Limb (tissue), 2 donors: ENCODE data around the gene SNX15.

Experiments used
- DNase-seq, 2 donors: peaks; one replicate each; pipeline ENCODE4 v3.0.0-alpha.2; 2016; ENCODE audit errors: extremely low spot score in 2 of 2

Gene SNX15

DNA sequence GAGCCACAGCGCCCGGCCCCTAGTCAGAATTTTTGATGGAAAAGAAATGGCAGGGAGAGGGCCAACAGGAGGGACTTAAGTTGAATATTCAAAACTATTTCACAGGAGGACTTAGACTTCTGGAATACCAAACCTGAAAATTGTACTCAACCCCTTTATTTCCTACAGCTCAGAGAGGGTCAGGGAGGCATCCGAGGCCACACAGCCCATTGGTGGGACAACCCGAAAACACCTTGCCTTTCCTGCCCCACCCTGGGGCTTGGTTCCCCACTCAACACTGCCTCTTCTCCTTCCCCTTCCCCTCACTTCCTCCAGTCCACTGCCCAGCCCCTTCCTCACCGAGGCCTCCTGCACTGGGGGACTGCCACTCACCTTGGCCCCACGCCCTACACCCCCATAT, 29.8 kb downstream of the SNX15 start:
- DNase-seq = no peak

DNA sequence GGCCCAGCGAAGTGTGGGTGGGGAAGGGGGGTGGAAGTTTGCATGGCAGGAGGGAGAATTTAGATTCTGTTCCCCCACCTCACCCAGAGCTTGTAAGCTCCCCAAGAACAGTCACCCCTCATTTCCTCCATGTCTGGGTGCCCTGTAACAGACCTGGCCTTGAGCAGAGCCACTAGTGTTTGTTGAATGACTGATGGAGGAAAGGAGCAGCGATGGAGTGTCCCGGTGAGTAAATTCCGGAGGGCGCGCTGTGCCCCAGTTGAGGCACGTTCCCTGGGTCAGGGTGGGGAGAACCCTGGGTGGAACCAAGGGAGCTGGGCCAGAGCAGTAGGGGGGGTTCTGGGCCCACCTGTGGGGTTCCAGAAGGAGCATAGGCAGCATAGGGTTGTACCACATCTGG, 30.3 kb downstream of the SNX15 start:
- DNase-seq = no peak

DNA sequence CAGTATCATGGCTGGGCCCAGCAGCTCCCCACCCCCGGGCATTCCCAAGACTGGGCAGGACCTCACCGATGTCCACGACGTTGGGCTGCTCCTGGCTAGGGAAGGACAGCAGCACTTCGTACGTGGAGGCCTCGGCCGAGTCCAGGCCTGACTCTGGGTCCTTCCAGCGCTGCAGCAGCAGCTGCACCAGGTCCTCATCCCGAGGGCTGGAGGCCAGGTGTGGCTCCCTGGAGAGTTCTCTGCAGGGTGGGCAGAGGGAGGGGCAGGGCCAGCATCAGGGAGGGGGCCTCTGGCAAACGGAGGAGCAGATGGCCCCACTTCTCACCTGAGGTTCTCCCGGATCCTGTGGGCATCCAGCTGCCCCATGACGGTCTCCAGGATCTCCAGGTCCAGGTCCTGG, 30.8 kb downstream of the SNX15 start:
- no peak for DNase-seq

DNA sequence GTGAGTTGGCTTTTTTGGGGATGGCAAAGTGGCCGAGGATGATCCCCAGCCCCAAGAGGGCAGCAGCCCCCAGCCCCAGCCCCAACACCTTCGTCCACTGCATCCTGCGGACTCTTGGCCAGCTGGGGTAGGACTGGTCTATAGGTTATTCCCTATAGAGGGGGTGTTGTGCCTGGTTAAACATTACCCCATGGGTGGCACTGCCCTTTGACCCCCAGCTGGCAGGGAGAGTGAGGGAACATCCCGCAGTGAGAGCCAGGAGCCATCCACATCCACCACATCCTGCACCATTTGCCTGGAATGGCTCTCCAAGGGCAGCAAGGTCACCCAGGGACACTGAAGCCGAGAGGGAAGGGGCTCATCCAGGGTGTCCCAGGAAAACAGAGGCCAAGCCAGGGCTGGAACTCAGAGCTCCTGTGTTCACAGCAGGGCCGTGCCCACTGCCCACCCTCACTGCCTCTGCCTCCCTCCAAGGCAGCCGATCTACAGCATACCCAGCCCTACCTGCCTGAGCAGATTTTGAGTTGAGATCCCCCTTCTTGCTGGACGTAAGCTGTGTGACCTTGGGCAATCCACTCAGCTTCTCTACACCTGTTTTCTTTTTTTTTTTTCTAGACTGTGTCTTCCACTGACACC, 31.3 kb downstream of the SNX15 start, which contains the start of gene NAALADL1:
TSS of gene NAALADL1 (minus strand) at position 135 of the 636 bp plus-strand sequence. CDS start at position 103, 32 bp downstream.
- DNase-seq = no peak

DNA sequence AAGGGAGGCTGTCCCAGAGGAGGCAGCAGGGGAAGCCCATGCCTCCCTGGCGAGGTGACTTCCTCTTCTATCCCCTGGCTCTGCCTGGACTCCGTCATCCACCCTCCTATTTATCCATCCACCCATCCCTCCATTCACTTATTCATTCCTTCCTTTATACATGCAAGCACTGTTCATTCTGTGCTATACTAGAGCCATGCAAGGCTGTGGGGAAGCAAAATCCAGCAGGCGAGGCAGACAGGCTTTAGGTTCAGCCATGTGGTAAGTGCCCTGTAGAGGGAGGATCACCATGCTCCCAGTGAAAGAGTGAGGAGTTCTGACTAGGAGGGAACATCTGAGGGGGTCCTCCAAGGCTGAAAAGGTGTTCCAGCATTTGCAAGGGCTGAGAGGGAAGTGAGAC, 32.3 kb downstream of the SNX15 start:
- no peak for DNase-seq

DNA sequence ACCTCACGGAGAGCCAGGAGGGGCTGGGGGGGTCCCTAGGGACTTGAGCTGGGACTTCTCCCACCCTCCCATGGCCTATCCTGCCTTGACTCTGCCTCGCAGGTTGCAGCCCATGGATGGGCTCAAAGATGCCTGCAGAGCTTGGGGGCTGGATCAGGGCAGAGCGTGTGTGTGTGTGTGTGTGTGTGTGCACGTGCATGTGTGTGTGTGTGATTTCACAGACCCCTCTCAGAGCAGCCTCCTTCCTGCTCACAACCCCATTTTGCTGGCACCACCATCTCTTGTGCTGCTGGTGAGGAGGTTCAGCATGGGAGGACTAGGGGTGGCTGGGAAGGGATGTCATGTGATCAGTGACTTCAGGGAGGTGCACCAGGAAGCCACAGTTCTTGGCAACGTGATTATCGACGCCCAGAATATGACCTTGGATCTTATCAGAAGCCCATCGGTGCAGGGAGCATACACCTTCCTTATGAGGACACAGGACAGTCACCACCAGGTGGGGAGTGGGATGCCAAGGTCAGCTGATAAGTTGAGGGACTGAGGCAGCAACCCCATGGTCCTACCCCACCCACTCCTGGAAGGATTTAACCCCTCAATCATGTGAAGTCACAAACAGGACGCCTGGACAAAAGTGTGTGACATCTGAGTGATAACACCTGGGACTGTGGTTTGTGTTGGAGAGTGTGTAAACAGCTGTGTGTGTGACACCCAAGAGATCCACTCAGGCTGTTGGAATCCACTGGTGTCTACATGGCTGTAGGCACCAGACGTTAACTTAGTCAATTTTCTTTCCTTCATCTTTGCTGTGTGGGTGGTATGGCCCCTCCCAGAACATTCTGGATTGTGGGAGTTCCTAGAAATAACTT, 33.0 kb downstream of the SNX15 start:
- DNase-seq = no peak

DNA sequence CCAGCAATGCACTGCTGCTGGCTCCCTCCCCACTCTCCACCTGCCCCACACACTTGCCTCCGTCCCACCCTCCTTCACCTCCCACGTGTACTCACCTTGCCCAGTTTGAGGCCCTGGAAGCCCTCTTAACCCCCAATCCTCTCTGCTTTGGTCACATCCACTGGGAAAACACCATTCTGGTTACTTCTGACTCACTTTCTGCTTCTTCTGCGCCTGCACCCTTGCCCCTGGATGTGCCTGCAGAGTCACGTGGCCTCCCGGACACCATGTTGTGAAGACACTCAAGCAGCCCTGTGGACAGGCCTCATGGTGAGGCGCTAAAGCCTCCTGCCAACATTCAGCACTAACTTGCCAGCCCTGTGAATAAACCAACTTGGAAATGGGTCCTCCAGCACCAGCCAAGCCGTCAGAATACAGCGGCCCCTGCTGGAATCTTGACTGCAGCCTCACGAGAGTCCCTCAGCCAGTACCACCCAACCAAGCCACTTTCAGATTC, 33.7 kb downstream of the SNX15 start:
- no peak for DNase-seq

DNA sequence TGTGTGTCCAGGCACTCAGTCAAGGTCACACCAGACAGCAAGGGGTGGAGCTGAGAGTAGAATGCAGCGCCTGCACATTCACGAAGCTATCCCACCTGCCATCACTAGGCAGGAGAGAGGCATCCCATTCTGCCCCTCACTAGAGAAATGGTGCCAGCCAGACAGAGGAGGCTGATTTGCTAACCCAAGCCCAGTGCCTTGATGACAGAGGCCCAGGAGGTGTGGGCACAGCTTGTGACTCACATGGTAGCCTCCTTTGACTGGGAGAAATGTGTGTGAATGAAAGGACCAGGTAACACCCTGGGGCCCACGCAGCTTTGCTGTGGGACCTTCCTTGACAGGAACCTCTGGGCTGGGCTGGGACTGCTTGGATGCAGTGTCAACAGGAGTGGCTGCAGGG, 36.3 kb downstream of the SNX15 start:
- DNase-seq = no peak

DNA sequence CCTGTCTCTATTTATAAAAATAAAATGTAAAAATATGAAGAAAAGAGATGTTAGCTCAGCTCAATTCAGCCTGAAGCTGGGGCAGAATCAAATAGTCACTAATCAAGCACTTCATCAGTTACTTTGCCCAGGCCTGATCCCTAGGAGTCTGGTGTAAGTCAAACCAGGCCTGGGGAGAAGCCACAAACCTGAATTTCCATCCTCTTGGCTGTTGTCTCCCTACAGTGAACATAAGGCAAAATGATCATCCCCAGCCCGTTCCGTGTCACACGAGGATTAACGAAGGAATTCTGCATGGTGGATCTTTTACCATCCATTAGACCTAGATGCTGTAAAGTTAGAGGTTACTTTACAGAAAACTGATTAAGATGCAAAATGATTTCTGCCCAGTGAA, 37.6 kb downstream of the SNX15 start:
- no peak for DNase-seq

DNA sequence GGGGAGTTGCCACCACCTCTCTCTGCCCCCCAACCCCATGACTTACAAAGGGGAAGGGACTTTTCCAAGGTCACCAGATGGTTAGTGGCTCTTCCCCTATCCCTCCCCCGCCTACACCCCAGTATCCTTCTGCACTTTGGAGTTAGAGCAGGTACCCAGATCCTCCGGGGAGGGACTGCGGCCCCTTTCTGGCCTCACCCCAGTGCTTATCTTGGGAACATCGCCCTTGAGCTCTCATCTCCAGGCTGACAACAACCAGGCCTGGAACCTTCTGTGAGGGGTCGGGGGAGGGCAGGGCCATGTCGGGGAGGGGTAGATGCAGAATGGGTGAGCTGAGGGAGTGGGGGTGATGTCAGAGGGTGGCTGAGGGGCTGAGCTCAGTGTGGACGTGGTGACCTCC, 38.6 kb downstream of the SNX15 start:
- no peak for DNase-seq

DNA sequence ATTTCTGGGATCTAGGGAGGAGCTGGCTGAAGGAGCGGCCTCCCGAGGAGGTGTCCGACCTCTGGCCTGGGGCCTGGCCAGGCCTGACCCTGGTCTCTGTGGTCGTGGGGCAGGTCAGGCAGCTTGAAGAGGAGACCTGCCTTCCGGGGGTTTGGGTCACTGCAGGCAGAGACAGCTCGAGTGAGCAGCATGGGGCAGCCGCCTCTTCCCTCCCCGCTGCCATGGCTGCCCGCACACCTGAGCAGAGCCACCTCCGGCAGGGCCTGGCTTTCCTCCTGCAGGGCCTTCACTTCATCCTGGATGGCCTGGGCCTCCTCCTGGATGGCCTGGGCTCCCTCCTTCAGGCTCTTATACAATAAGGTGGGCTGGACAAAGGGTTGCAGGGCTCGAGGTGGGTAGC, 39.1 kb downstream of the SNX15 start:
- DNase-seq = no peak

DNA sequence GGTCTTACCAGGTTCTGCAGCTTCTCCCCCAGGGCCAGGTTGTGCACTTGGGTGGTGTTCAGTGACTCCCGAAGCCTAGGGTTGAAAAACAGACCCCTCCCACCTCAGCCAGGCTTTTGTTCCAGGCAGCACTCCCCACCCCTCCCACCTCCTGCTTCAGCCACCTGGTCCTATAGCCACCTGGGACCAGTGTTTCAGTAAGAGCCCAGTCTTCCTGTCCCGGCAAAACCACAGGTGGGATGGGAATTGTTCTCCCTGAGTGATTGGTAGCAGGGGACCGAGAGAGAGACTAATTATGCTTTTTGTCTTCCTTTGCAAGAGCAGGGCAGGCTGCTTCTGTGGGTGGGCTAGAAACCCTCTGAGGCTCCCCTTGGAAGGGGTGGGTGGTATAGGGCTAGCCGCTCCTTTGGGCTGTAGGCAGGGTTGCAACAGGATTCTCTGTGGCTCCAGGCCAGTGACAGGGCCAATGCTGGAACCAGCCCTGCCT, 39.6 kb downstream of the SNX15 start:
- no peak for DNase-seq

DNA sequence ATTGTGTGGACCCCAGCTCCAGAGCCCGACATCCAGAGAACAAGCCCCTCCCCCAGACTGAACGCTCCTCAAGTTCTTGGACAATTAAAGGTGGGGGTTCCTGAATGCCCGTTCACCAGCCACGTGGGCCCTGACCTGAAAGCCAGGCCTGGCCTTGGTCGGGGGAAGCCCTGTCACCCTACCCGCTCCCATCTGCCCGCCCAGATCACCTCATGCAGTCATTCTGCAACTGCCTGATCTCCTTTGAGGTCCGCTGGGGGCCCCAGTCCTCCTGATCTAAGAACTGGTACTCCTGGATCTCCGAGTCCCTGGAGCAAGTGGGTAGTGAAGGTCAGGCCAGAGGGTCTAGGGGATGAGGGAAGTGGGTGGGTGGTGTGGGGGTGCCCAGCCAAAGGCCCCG, 40.2 kb downstream of the SNX15 start:
- no peak for DNase-seq

DNA sequence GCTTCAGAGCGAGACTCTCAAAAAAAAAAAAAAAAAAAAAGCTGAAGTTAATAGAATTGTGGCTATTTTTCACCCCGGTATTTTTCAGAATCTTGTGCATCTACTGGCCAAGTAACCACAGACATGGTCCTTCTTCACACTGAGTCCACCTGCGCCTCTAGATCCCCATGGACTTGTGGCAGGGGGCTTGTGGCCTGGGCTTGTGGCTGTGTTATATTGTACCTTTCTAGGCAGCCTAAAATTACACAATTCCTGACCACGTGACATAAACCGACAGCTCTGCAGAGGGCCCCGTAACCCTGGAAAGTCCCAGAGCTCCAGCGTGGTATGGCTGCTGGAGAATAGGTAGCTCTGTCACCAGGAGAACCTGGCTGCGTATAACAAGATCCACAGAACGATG, 42.0 kb downstream of the SNX15 start:
- no peak for DNase-seq

DNA sequence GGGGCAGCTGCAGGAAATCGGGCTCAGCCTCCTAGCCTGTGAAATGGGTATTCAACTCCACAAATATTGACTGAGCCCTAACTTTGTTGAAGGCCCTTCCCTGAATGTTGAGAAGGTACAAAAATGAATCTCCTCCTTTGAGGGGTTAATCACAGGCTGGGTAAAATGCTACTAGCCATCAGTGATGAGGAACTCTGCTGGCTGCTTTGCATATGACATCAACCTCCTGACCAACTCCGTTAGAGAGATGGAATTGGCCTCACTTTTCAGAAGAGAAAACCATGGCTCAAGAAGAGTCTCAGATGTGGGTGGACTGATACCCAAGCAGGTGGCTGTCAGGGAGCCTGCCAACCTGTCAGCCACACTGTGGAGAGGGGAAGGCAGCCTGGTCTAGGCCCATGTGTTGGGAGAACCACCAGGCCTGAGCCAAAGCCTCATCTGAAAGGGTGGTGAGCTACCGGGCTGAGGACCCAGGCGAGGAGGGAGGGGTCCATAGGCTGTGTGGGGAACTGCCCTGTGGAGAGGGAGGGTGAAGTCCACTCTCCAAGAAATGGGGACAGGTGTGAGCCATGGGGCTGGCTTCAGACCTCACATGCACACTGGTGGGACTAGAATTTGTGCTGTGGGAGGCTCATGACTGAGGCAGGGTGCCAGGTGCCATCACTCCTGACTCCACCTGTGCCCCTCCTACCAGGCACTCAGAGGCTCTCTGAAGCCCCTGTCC, 44.8 kb downstream of the SNX15 start:
- DNase-seq = no peak

DNA sequence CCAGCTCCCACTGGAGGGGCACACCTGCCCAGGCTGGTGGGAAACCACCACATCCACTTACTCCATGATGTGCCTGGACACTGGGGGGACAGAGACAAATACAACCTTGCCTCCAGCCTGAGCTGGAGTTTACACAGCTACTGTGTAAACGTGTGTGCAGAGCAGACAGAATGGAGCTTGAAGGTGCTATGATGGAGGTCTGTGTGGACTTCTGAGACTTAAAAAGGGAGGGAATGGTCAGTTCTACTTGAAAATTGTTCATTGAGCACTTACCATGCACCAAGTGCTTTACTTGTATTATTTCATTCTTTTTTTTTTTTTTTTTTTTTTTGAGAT, 45.4 kb downstream of the SNX15 start:
- no peak for DNase-seq

DNA sequence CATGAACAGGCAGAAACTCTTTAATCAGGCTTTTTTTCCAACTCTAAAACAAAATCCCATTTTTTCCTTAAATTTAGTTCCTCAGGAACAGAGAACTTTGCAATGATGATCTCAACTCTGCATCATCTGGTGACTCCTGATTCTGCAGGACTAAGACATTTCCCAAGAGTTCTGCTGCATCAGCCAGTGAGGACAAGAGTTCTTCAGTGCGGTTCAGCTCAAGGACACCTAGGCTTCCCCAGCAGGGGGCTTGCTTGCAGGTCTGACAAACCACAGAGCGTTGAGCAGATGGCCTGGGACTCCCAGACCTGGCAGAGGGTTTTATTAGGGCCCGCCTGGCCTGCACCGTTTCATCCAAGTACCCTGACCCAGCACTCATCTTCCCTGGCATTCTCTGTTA, 50.2 kb downstream of the SNX15 start:
- no peak for DNase-seq

DNA sequence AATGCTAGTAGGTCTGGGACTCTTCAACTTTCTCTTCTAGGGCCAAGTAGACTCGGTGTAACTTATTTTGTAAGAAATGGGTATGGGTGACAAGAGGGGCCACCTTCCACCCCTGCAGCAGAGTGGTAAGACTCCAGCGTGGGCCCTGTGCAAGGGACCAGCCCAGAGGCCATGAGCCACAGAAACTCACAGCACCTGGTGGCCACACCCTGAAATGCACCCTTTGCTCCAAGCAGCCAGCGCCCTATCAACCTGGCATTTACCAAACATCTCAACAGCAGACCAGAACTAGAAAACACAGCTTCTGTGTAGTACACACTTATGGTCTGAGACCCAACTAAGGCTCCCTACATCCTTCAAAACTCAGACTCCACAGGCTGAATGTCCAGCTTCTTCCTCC, 50.9 kb downstream of the SNX15 start:
- DNase-seq = no peak

DNA sequence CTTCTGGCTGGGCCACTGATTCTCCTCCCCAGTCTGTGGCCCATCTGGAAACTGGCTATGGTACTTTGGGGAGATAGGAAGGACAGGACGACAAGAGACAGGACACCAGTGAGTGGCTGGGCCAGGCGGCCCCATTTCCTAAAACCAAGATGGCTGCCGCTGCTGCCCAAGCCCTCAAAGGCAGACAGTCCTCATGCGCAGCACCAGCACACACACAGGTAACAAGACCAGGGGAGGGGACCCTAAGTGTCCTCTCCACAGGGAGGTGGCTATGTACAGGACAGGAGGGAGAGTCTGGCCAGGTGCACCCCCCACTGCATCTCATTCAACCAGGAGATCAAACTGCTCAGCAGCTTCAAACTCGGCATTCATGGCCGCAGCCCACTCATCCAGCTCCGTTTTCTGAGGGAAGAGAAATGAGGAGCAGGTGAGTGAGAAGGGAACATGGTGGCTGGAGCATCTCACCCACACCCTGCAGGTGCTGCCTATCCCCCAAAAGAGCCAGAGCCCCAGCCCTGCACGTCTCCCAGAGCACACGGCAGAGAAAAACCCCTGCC, 51.6 kb downstream of the SNX15 start:
- no peak for DNase-seq

DNA sequence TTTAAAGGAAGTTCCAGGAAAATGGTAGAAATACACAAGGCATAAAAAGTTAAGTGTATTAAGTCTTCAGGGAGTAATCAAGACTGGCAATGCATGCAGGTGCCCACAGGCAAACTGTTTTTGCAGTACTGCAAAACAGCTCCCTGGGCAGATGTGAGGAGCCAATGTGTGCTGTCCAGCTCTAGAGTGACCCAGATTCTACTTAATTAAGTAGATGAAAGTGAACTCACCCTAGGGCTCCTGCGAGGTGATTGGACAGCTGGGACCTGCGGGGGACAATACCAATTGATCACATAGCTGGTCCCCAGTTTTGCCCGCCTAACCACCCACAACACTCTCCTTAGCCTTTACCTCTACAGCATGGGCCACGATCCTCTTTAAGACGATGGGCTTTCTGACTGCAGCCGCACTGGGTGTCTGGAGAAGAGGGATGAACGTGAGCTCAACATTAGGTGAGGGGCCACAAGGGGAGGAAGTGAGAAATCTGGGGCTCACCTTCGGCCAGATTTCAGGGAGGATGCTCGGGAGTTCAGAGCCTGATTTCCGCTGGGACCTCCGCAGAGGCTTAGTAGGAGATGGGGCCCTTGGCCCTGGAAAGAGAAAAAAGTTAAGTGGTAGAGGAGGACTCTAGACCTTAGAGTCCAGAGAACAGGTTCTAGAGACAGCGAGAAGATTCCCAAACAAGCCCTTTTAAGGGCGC, 56.0 kb downstream of the SNX15 start:
- no peak for DNase-seq
